GM10248 (cell line): ENCODE measurements around the gene SURF4.

Experiments
- CTCF ChIA-PET: fragments of 300-600 bp; sonication (Branson Sonifier 250); formaldehyde crosslinking; extraction: SDS; loops from one replicate; lab custom pipeline; 2021; ENCODE audit warnings: antibody characterized with exemption; lab: Yijun Ruan, JAX
- POLR2A ChIA-PET: fragments of 350-650 bp; sonication (Branson Sonifier 250); formaldehyde crosslinking; extraction: SDS; loops from one replicate; lab custom pipeline; 2020; ENCODE audit warnings: antibody characterized with exemption; lab: Yijun Ruan, JAX
- DNase-seq: peaks from one replicate; pipeline ENCODE4 v3.0.0; 2012; ENCODE audit errors: extremely low spot score
- TF ChIP-seq, protein P1 (sequence below): IDR thresholded peaks from 2 replicates; pipeline ENCODE4 v1.5.1; 2012; ENCODE audit warnings: mild to moderate bottlenecking, low read depth; ENCODE audit errors: extremely low read depth, missing control alignments, control extremely low read depth

The SURF4 gene

DNA sequence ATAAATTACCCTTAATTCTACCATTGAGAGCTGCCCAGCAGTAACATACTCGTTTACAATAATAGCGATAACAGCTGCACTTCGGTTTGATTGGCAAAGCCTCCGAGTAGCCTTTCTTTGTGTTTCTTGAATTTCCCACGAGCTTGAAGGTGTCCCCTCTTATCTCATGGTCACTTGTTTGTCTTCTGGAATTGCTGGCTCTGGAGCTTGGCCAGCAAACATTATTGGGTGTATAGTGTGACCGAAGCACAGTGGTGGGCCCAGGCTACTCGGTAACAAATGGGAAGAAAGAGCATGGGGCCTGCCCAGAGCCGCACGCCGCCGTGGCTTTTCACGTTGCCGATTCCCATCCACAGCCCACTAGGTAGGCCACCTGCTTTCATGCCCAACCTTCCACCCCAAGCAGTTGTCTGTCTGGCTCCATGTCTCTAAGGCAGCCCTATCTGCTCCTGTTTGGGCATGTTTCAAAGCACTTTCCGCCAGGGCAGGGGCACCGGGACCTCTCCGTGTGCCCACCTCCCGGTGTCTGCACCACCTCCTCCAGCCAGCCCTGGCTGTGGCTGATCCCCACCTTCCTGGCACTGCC, 9.0 kb upstream of the SURF4 start:
- CTCF ChIA-PET = no interaction called here
- TF ChIP-seq, protein P1, sequence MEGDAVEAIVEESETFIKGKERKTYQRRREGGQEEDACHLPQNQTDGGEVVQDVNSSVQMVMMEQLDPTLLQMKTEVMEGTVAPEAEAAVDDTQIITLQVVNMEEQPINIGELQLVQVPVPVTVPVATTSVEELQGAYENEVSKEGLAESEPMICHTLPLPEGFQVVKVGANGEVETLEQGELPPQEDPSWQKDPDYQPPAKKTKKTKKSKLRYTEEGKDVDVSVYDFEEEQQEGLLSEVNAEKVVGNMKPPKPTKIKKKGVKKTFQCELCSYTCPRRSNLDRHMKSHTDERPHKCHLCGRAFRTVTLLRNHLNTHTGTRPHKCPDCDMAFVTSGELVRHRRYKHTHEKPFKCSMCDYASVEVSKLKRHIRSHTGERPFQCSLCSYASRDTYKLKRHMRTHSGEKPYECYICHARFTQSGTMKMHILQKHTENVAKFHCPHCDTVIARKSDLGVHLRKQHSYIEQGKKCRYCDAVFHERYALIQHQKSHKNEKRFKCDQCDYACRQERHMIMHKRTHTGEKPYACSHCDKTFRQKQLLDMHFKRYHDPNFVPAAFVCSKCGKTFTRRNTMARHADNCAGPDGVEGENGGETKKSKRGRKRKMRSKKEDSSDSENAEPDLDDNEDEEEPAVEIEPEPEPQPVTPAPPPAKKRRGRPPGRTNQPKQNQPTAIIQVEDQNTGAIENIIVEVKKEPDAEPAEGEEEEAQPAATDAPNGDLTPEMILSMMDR = no peak
- DNase-seq = no peak
- POLR2A ChIA-PET = no interaction called here

DNA sequence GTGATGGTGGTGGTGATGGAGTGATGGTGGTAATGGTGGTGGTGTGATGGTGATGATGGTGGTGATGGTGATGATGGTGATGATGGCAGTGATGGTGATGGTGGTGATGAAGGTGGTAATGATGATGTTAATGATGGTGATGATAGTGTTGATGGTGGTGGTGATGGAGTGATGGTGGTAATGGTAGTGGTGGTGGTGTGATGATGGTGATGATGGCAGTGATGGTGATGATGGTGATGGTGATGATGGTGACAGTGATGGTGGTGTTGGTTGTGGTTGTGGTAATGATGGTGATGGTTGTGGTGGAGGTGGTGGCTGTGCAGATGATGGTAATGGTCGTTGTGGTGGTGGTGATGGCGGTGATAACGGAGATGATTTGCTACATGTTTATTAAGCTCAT, 7.6 kb upstream of the SURF4 start:
- DNase-seq = no peak
- POLR2A ChIA-PET = no interaction called here
- TF ChIP-seq, protein P1 = no peak
- CTCF ChIA-PET = no interaction called here

DNA sequence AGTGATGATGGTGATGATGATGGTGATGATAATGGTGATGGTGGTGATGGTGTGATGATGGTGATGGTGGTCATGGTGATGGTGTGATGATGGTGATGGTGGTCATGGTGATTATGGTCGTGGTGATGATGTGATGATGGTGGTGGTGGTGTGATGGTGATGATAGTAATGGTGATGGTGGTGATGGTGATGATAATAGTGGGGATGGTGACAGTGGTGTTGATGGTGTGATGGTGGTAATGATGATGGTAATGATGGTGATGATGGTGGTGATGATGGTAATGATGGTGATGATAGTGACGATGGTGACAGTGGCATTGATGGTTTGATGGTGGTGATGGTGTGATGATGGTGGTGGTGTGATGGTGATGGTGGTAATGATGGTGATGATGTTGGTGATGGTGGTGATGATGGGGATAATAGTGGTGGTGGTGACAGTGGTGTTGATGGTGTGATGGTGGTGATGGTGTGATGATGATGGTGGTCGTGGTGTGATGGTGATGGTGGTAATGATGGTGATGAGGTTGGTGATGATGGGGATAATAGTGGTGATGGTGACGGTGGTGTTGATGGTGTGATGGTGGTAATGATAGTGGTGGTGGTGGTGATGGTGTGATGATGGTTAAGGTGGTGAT, 6.8 kb upstream of the SURF4 start:
- ChIA-PET POLR2A (no interaction called here), CTCF (no interaction called here)
- TF ChIP-seq, protein P1 = no peak
- no peak for DNase-seq

DNA sequence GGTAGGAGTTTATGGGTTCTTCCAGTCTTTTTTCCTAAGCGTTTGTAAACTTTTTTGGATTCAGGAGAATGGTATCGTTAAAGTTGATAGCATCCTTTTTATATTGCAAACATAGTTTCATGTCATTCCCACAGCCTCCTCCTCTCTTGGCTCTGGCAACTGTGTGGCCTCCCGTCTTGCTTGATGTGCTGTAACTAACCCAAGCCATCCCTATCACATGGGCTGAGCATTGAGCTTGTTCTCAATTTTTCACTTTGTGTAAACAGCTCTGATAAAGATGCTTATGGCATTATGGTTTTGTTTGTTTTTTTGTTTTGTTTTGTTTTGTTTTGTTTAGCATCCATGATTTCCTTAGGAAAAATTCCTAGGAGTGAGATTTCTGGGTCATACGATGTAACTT, 4.9 kb upstream of the SURF4 start:
- ChIA-PET POLR2A (no interaction called here), CTCF (no interaction called here)
- no peak for DNase-seq
- TF ChIP-seq, protein P1 = no peak

DNA sequence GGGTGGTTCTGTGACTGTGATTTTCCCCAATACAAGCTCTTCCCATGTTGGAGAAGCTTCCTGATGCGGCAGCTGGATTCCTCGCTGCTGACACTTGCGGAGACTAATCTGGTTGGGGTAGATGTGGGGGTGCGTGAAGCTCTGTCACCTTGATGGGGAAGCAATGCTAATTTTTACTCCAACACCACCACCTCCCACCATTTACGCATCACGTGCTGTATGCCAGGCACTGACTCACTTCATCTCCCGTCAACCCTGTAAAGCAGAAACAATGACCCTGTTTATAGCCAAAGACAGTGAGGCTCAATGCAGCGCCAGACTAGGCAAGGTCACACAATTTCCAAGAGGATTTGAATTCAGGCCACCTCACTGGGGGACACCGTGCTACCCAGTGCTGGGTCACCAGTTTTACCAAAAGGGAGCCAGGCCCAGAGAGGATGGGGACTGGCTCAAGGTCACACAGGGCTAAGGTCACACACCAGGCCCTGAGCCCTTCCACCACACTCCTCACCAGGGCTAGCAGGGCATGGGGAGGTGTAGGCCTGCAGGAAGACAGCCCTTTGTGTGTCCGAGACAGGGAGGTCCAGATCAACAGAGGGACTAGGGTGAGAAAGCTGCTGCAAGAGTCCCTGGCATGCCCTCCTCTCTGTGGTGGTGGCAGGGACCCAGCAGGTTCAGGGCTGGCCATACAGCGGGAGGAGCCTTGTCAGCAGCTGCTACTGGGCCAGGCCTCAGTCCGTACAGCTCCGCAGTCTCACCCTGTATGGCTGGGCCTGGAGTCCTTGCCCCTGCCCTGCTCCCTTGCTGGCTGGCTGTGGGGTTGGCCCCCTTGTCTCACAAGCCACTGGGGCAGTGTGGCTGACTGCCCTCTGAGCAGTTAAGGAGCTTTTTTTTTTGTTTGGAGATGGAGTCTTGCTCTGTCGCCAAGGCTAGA, 3.6 kb upstream of the SURF4 start:
- CTCF ChIA-PET = interaction anchor here (1.4 kb wide), 1 partner anchor 8 kb away, joined by 6 read pairs; no protein-coding TSS in a partner anchor
- DNase-seq = no peak
- TF ChIP-seq, protein P1 = no peak
- POLR2A ChIA-PET = no interaction called here

DNA sequence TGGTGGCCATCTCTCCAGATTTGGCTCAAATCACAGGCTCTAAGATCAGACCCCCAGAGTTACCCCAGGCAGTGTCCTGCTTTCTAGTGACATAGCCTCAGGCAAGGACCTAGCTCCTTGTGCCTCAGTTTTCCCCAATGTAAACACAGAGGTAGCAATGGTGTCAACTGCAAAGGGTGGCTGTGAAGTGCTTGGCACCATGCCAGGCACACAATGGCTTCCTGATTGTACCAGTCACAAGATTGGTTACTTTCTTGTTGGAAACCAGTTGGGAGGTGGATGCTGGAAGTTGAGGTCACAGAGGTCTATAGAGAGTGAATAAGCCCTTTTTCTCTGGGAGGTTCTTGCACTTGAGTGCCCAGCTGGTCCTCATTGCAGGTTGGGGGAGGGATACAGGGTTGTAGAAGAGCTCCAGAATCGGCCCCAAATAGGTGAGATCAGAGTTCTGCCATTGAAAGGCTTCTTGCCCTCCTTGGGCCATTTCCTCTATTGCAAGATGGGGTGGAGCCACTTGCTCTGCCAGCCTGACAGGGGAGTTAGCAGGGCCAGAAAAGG, 2.6 kb upstream of the SURF4 start:
- DNase-seq = no peak
- CTCF ChIA-PET = interaction anchor here (1.4 kb wide), 1 partner anchor 9 kb away, joined by 6 read pairs; no protein-coding TSS in a partner anchor
- POLR2A ChIA-PET = no interaction called here
- TF ChIP-seq, protein P1 = no peak
